GDM1 (cell line): ENCODE data around the gene BSND.
A peak's percentile ranks its signal among the peaks of the same experiment; 100 is the strongest.
"Not testable (repeated sequence)": the region's sequence is repeated elsewhere in the genome, so short reads cannot be mapped to it uniquely, and the experiment has no call there.

ENCODE experiments used
- DNase-seq: peaks from one replicate; lab custom pipeline; 2025; lab: John Stamatoyannopoulos, UW

The BSND gene

GRCh38 chr1:54998677-54999076, at the start of gene BSND:
Gene BSND (plus strand): TSS chr1:54998933. CDS start chr1:54999187, 254 bp downstream.
- DNase-seq: no peak

GRCh38 chr1:54949053-54949452, 49.7 kb upstream of the BSND start:
- no peak for DNase-seq

GRCh38 chr1:54950006-54950368, 48.7 kb upstream of the BSND start:
- no peak for DNase-seq

- peak; percentile 20 for DNase-seq
Observed at GRCh38 chr1:54950369-54951163, 48.2 kb upstream of the BSND start.

- DNase-seq: no peak
Observed at GRCh38 chr1:54951810-54952226, 46.9 kb upstream of the BSND start.

- no peak for DNase-seq
Observed at GRCh38 chr1:54952950-54953718, 45.6 kb upstream of the BSND start.

- DNase-seq: no peak
Observed at GRCh38 chr1:54953846-54954245, 44.9 kb upstream of the BSND start.

GRCh38 chr1:54955359-54955758, 43.4 kb upstream of the BSND start:
- no peak for DNase-seq

GRCh38 chr1:54956726-54957125, 42.0 kb upstream of the BSND start:
- DNase-seq: no peak

- DNase-seq: no peak
Observed at GRCh38 chr1:54959241-54959640, 39.5 kb upstream of the BSND start.

GRCh38 chr1:54962612-54963395, 35.9 kb upstream of the BSND start:
- no peak for DNase-seq

- not testable (repeated sequence) for DNase-seq
Observed at GRCh38 chr1:54963829-54964228, 34.9 kb upstream of the BSND start.

GRCh38 chr1:54965624-54966340, 33.0 kb upstream of the BSND start:
- DNase-seq: no peak

- no peak for DNase-seq
Observed at GRCh38 chr1:54967372-54967771, 31.4 kb upstream of the BSND start.

- DNase-seq: no peak
Observed at GRCh38 chr1:54968551-54968950, 30.2 kb upstream of the BSND start.

- DNase-seq: no peak
Observed at GRCh38 chr1:54969879-54970278, 28.9 kb upstream of the BSND start.

- DNase-seq: no peak
Observed at GRCh38 chr1:54970901-54971300, 27.8 kb upstream of the BSND start.

GRCh38 chr1:54971317-54971791, 27.4 kb upstream of the BSND start:
- DNase-seq: no peak

- DNase-seq: no peak
Observed at GRCh38 chr1:54972436-54972835, 26.3 kb upstream of the BSND start.

- DNase-seq: no peak
Observed at GRCh38 chr1:54973205-54973921, 25.4 kb upstream of the BSND start.
